Breast epithelium (tissue), 4 donors: ENCODE results near the gene RAB2B. TPM values are rescaled to one million over a fixed set of nuclear protein-coding genes. Genes with fewer than 3 reads are reported as not detected.
A peak's percentile ranks its signal among the peaks of the same experiment; 100 is the strongest.

ENCODE experiments used
- DNase-seq, 2 donors: peaks; one replicate each; pipeline ENCODE4 v3.0.0-alpha.2; 2019; ENCODE audit warnings: low spot score in 2 of 2
- H3K27ac ChIP-seq, 2 donors: fragments of 200-600 bp; sonication (generic) in 1 of 2; one replicate each; pipeline ENCODE4 v1.5.1; 2016 to 2019; ENCODE audit warnings: mild to moderate bottlenecking in 1 of 2
- H3K27me3 ChIP-seq, 2 donors: fragments of 200-600 bp; sonication (generic) in 1 of 2; one replicate each; pipeline versions ENCODE4 v1.5.1 to v1.6.0; 2017 to 2019; ENCODE audit warnings: control low read depth in 1 of 2, mild to moderate bottlenecking in 1 of 2
- H3K36me3 ChIP-seq: fragments of 200-600 bp; one replicate; pipeline ENCODE4 v1.5.1; 2019
- H3K4me1 ChIP-seq, 2 donors: fragments of 200-600 bp; sonication (generic); one replicate each; pipeline ENCODE4 v1.5.1; 2016 to 2019; ENCODE audit warnings: control low read depth in 1 of 2
- H3K4me3 ChIP-seq, 3 donors: fragments of 200-600 bp; sonication (generic); 1 replicate in 2 of 3; 2 replicates in 1 of 3; pipeline ENCODE4 v1.5.1; 2016 to 2019; ENCODE audit warnings: mild to moderate bottlenecking in 3 of 3, moderate library complexity in 2 of 3
- H3K9me3 ChIP-seq, 2 donors: fragments of 200-600 bp; sonication (generic) in 1 of 2; one replicate each; pipeline ENCODE4 v1.5.1; 2016 to 2019; ENCODE audit warnings: control low read depth in 1 of 2
- POLR2A ChIP-seq: fragments of 450-650 bp; IDR thresholded peaks from one replicate; pipeline ENCODE4 v1.6.1; 2016; ENCODE audit warnings: antibody characterized with exemption, mild to moderate bottlenecking, moderate library complexity
- POLR2AphosphoS5 ChIP-seq, 3 donors: sonication (generic); formaldehyde crosslinking; IDR thresholded peaks; one replicate each; pipeline ENCODE4 v1.6.1; 2017; ENCODE audit warnings: antibody characterized with exemption in 3 of 3
- intact Hi-C: fragments of 100-400 bp; cut with DNase I; formaldehyde crosslinking; loops from one replicate; pipeline ENCODE4 v1.15.1; 2023; ENCODE audit warnings: low total_unique reads
- total RNA-seq, 3 donors: library from RNA; depleted of rRNA; stranded (reverse); fragments of >200 nt; gene quantifications; one replicate each; pipeline ENCODE4 v1.1.0, GENCODE V29; 2016
- TF ChIP-seq, protein P1 (sequence below), 3 donors: fragments of 450-650 bp; IDR thresholded peaks; one replicate each; pipeline ENCODE4 v1.5.1; 2016 to 2017; ENCODE audit warnings: antibody characterized with exemption in 3 of 3, mild to moderate bottlenecking in 3 of 3, moderate library complexity in 3 of 3

The RAB2B gene
- total RNA-seq, 3 donors from 2014 or later, result 26.9 to 28.5 (median 27.5) TPM

- Histone ChIP-seq H3K36me3 (peaks cover 5% of the 10 kb centered on the region), H3K4me1 (no peaks in the 10 kb centered on the region), H3K4me3 (no peak overlapping the region), H3K9me3 (no peaks in the 10 kb centered on the region), H3K27me3 (no peaks in the 10 kb centered on the region), H3K27ac (no peak overlapping the region)
- no peak for DNase-seq
- intact Hi-C loops, result no loop called here
- no peak for TF ChIP-seq POLR2AphosphoS5 (IDR thresholded peaks at IDR 0.05)
- no peak for TF ChIP-seq POLR2A
- TF ChIP-seq, protein P1, sequence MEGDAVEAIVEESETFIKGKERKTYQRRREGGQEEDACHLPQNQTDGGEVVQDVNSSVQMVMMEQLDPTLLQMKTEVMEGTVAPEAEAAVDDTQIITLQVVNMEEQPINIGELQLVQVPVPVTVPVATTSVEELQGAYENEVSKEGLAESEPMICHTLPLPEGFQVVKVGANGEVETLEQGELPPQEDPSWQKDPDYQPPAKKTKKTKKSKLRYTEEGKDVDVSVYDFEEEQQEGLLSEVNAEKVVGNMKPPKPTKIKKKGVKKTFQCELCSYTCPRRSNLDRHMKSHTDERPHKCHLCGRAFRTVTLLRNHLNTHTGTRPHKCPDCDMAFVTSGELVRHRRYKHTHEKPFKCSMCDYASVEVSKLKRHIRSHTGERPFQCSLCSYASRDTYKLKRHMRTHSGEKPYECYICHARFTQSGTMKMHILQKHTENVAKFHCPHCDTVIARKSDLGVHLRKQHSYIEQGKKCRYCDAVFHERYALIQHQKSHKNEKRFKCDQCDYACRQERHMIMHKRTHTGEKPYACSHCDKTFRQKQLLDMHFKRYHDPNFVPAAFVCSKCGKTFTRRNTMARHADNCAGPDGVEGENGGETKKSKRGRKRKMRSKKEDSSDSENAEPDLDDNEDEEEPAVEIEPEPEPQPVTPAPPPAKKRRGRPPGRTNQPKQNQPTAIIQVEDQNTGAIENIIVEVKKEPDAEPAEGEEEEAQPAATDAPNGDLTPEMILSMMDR (IDR thresholded peaks at IDR 0.05), result no peak
Observed at GRCh38 chr14:21494902-21495762, 18.4 kb upstream of the RAB2B start.

DNA sequence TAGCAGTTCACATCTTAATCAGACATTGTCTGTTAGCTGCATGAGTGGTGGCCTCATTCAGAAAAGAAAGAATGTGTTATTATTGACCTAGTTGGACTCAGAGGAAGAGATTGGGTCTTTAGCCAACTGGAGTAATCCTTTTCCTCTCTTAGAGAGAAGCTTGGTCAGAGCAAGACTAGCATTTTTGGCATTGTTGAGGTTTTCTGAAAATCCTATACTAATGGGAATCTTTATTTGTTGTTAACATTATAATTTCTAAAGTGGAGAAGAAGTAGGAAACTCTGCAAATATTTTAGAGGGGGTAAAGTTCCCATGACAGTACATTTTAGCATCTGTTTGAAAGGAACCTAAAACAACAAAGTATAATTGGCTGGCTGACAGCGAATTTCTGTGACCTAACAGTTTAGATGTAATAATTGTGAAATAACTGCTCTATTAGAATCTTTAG is 9.9 kb upstream of the RAB2B start:
- no peak overlapping the region for H3K27ac ChIP-seq
- no peak for DNase-seq
- H3K36me3 ChIP-seq, result peaks cover 10% of the 10 kb centered on the region
- H3K9me3 ChIP-seq, result no peaks in the 10 kb centered on the region
- H3K27me3 ChIP-seq, result no peaks in the 10 kb centered on the region
- TF ChIP-seq, protein P1 (IDR thresholded peaks at IDR 0.05), result no peak
- TF ChIP-seq POLR2A (no peak), POLR2AphosphoS5 (IDR thresholded peaks at IDR 0.05) (no peak)
- intact Hi-C loops, result no loop called here
- H3K4me3 ChIP-seq, result no peak overlapping the region
- H3K4me1 ChIP-seq, result no peaks in the 10 kb centered on the region

GRCh38 chr14:21476523-21476924 is 235 bp downstream of the RAB2B start:
- Histone ChIP-seq H3K4me3 (peak overlapping the region; percentile 66 to 89 (median 80)), H3K36me3 (no peaks in the 10 kb centered on the region), H3K27ac (peak overlapping the region; percentile 90 to 96), H3K9me3 (no peaks in the 10 kb centered on the region), H3K27me3 (no peaks in the 10 kb centered on the region), H3K4me1 (peaks cover 0 to 16% of the 10 kb centered on the region in 2 donors)
- intact Hi-C loops, result no loop called here
- peak in 1 of 2 donors; percentile 91 for DNase-seq
- TF ChIP-seq POLR2AphosphoS5 (IDR thresholded peaks at IDR 0.05), result no peak
- no peak for TF ChIP-seq POLR2A

GRCh38 chr14:21475767-21476522 is 814 bp downstream of the RAB2B start:
- intact Hi-C loops, result no loop called here
- H3K27ac ChIP-seq, result peak overlapping the region; percentile 90 to 96
- peak overlapping the region; percentile 66 to 89 (median 80) for H3K4me3 ChIP-seq
- no peak for DNase-seq
- H3K36me3 ChIP-seq, result no peaks in the 10 kb centered on the region
- H3K27me3 ChIP-seq, result no peaks in the 10 kb centered on the region
- H3K9me3 ChIP-seq, result no peaks in the 10 kb centered on the region
- H3K4me1 ChIP-seq, result peaks cover 0 to 16% of the 10 kb centered on the region in 2 donors
- TF ChIP-seq POLR2A, result no peak
- TF ChIP-seq, protein P1 (IDR thresholded peaks at IDR 0.05), result peak in 1 of 3 donors; percentile 8

GRCh38 chr14:21467616-21468015 is 9.1 kb downstream of the RAB2B start:
- Histone ChIP-seq H3K27me3 (no peaks in the 10 kb centered on the region), H3K4me1 (no peaks in the 10 kb centered on the region), H3K36me3 (no peaks in the 10 kb centered on the region), H3K9me3 (no peaks in the 10 kb centered on the region), H3K4me3 (no peak overlapping the region), H3K27ac (no peak overlapping the region)
- TF ChIP-seq, protein P1 (IDR thresholded peaks at IDR 0.05), result no peak
- TF ChIP-seq POLR2AphosphoS5 (IDR thresholded peaks at IDR 0.05) (no peak), POLR2A (no peak)
- DNase-seq, result no peak
- intact Hi-C loops, result no loop called here
